WERI-Rb-1 (cell line): Measurements from ENCODE around the gene PARM1.

Experiments
- DNase-seq: peaks from one replicate; pipeline ENCODE4 v3.0.0-alpha.2; 2020
- H3K27ac ChIP-seq: fragments of 250-450 bp; sonication (Bioruptor Pico); 2 replicates; pipeline ENCODE4 v1.5.1; 2020; ENCODE audit warnings: mild to moderate bottlenecking, moderate library complexity
- H3K27me3 ChIP-seq: fragments of 250-450 bp; sonication (Bioruptor Pico); 2 replicates; pipeline ENCODE4 v1.5.1; 2021; ENCODE audit warnings: mild to moderate bottlenecking, low read depth, moderate library complexity; ENCODE audit not compliant: insufficient read depth, severe bottlenecking
- H3K36me3 ChIP-seq: fragments of 250-450 bp; sonication (Bioruptor Pico); 2 replicates; pipeline ENCODE4 v1.5.1; 2020; ENCODE audit warnings: mild to moderate bottlenecking, moderate library complexity
- H3K4me3 ChIP-seq: 2 replicates; pipeline ENCODE4 v1.5.1; 2011; ENCODE audit warnings: low read depth, mild to moderate bottlenecking, control low read depth, low read length
- H3K9me3 ChIP-seq: fragments of 250-450 bp; sonication (Bioruptor Pico); 2 replicates; pipeline ENCODE4 v1.5.1; 2021; ENCODE audit warnings: mild to moderate bottlenecking, moderate library complexity; ENCODE audit not compliant: severe bottlenecking
- CTCF ChIP-seq: IDR thresholded peaks from 2 replicates; pipeline ENCODE4 v1.5.1; 2011; ENCODE audit warnings: low read depth, mild to moderate bottlenecking, control low read depth, inconsistent platforms, low read length

Gene PARM1, protein sequence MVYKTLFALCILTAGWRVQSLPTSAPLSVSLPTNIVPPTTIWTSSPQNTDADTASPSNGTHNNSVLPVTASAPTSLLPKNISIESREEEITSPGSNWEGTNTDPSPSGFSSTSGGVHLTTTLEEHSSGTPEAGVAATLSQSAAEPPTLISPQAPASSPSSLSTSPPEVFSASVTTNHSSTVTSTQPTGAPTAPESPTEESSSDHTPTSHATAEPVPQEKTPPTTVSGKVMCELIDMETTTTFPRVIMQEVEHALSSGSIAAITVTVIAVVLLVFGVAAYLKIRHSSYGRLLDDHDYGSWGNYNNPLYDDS

DNA sequence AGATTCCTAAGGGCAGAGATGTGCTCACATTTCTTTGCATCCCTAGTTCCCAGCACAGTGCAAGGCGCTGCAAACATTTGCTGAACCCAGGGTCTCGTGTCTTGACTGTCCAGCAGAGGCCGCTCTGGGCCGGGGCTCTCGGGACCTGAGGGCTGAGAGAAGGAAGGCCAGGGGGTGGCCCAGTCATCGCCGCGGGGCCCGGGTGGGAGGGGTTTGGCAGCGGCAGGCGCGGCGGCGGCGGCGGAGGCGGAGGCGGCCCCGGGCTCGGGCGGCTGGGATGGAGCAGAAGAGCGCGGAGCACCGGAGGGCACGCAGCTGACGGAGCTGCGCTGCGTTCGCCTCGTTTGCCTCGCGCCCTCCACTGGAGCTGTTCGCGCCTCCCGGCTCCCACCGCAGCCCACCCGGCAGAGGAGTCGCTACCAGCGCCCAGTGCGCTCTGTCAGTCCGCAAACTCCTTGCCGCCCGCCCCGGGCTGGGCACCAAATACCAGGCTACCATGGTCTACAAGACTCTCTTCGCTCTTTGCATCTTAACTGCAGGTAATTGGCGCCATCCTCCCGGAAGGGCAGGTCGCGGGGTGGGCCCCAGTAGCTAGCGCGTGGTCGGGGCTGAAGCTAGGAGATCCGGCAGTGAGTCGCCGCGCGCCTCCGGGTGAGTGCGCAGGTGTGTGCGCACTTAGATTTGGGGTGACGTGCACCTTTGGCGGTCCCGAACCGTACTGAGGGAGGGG lies at the start of gene PARM1:
Gene PARM1 (plus strand): TSS at position 285 of the 730 bp plus-strand sequence. CDS start 212 bp downstream, at position 497.
- Histone ChIP-seq H3K9me3 (no peaks in the 10 kb centered on the region), H3K4me3 (peak within 1 kb of the TSS; percentile 64), H3K27ac (no peak within 1 kb of the TSS), H3K27me3 (peaks cover 15% of the 10 kb centered on the region), H3K36me3 (no peaks in the 10 kb centered on the region)
- peak; percentile 92 for DNase-seq
- TF ChIP-seq CTCF, result peak; percentile 77

GRCh38 chr4:74884266-74884665 lies 48.6 kb upstream of the PARM1 start:
- H3K27ac ChIP-seq, result no peak overlapping the region
- no peaks in the 10 kb centered on the region for H3K36me3 ChIP-seq
- H3K27me3 ChIP-seq, result no peaks in the 10 kb centered on the region
- no peak for TF ChIP-seq CTCF
- H3K9me3 ChIP-seq, result no peaks in the 10 kb centered on the region
- DNase-seq, result no peak
- H3K4me3 ChIP-seq, result no peak overlapping the region

- no peaks in the 10 kb centered on the region for H3K36me3 ChIP-seq
- DNase-seq, result peak; percentile 55
- no peaks in the 10 kb centered on the region for H3K27me3 ChIP-seq
- peak overlapping the region; percentile 35 for H3K27ac ChIP-seq
- TF ChIP-seq CTCF, result no peak
- H3K9me3 ChIP-seq, result no peaks in the 10 kb centered on the region
- H3K4me3 ChIP-seq, result no peak overlapping the region
Measured at GRCh38 chr4:74886484-74886883, 46.4 kb upstream of the PARM1 start.

DNA sequence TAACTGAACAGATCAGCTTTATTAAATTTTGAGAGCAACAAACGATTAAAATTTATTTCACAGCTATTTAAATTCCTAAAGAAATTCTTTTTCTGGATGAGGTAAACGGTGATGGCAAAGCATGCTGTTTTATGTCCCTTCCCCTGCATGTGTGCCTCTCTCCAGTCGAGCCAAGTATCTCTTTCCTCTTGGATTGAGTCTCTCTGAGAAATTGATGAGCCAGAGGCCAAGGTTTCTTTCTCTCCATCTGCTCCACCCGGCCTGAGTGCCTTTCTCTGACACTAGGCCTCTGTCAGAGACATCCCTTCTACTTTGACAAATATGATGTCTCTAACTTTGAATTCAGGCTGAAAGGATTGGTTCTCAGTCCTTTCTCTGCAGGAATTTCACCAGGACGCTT lies 42.6 kb upstream of the PARM1 start:
- H3K27me3 ChIP-seq, result no peaks in the 10 kb centered on the region
- peak; percentile 12 for DNase-seq
- H3K9me3 ChIP-seq, result no peaks in the 10 kb centered on the region
- TF ChIP-seq CTCF, result no peak
- H3K27ac ChIP-seq, result peak overlapping the region; percentile 37
- no peak overlapping the region for H3K4me3 ChIP-seq
- H3K36me3 ChIP-seq, result no peaks in the 10 kb centered on the region

DNA sequence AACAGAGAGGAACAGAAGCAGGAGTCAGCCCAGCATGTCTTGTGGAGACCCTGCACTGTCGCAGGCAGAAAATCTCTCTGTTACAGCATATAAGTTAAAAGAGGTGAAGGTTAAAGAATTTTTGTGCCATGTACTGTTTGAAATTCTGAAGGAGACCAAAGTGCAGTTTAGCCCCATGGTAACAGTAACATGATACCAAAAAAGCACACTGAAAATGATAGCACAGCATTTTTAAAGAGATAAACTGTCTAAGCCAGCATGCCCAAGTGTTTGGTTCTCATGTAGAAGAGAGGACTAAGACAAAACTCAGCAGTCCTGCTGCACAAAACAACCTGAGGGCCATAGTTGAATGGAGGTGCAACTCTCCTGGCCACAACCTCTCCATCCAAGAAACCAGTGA lies 41.9 kb upstream of the PARM1 start:
- Histone ChIP-seq H3K27me3 (no peaks in the 10 kb centered on the region), H3K27ac (no peak overlapping the region; the same call in 1 of the 2 replicates), H3K4me3 (no peak overlapping the region), H3K9me3 (no peaks in the 10 kb centered on the region), H3K36me3 (no peaks in the 10 kb centered on the region)
- no peak for DNase-seq
- no peak for TF ChIP-seq CTCF
